Tibial artery (tissue), 4 donors: ENCODE data around the gene ISG15.

ENCODE experiments used
- DNase-seq, 2 donors: peaks; one replicate each; pipeline ENCODE4 v3.0.0-alpha.2; 2019
- H3K27ac ChIP-seq, 2 donors: fragments of 200-600 bp; sonication (generic) in 1 of 2; 1 replicate in 1 of 2; 2 replicates in 1 of 2; pipeline ENCODE4 v1.5.1; 2018 to 2019; ENCODE audit warnings: mild to moderate bottlenecking in 1 of 2
- H3K27me3 ChIP-seq, 2 donors: fragments of 200-600 bp; sonication (generic) in 1 of 2; one replicate each; pipeline versions ENCODE4 v1.5.1 to v1.6.0; 2016 to 2019
- H3K36me3 ChIP-seq, 3 donors: fragments of 200-600 bp; sonication (generic) in 2 of 3; one replicate each; pipeline ENCODE4 v1.5.1; 2016 to 2019; ENCODE audit warnings: mild to moderate bottlenecking in 2 of 3
- H3K4me1 ChIP-seq, 4 donors: fragments of 200-600 bp; sonication (generic) in 2 of 4; 1 replicate in 3 of 4; 2 replicates in 1 of 4; pipeline ENCODE4 v1.5.1; 2016 to 2019
- H3K4me3 ChIP-seq, 2 donors: fragments of 200-600 bp; sonication (generic) in 1 of 2; 1 replicate in 1 of 2; 2 replicates in 1 of 2; pipeline ENCODE4 v1.5.1; 2018 to 2019; ENCODE audit warnings: mild to moderate bottlenecking in 2 of 2
- H3K9me3 ChIP-seq, 3 donors: fragments of 200-600 bp; sonication (generic) in 1 of 3; one replicate each; pipeline ENCODE4 v1.5.1; 2016 to 2019
- CTCF ChIP-seq, 2 experiments: fragments of 200-600 bp in 1 of 2; fragments of 450-650 bp in 1 of 2; IDR thresholded peaks; one replicate each; pipeline ENCODE4 v1.5.1; 2017 to 2019; ENCODE audit warnings: antibody characterized with exemption in 2 of 2, mild to moderate bottlenecking in 1 of 2, moderate library complexity in 1 of 2
- intact Hi-C: fragments of 100-400 bp; cut with DNase I; formaldehyde crosslinking; loops from one replicate; pipeline ENCODE4 v1.15.0; 2023; ENCODE audit warnings: low total_unique reads

ISG15 gene

DNA sequence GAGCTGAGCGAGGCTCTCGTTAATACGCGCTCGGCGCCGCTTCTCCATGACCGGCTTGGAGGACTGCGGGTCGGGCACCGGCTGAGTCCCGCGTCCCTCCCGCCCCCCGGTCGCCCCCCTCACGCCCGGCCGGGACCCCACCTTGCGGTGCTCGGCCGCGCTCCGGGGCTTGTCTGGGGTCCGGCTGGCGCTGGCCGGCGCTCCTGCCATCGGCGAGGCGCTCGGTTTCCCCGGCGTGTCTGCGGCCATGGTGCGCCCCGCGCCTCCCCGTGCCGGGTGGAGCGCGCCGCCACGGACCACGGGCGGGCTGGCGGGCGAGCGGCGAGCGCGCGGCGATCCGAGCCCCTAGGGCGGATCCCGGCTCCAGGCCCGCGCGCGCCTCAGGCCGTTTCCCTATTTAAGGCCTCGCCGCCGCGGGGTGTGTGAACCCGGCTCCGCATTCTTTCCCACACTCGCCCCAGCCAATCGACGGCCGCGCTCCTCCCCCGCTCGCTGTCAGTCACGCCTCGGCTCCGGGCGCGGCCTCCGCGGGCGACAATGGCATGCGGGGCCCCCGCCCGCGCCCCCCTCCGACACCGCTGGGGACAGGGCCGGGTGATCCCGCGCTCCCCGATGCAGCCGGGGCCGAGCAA lies 13.5 kb upstream of the ISG15 start, which contains the start of gene HES4:
TSS of gene HES4 (minus strand) at position 373 of the 632 bp plus-strand sequence. CDS start at position 249, 124 bp downstream.
- Histone ChIP-seq H3K4me3 (peak within 1 kb of the TSS; percentile 67 to 89), H3K27me3 (no peaks in the 10 kb centered on the region), H3K9me3 (no peaks in the 10 kb centered on the region), H3K4me1 (peaks cover 0 to 53% (median 27%) of the 10 kb centered on the region in 4 donors), H3K27ac (peak within 1 kb of the TSS; percentile 100), H3K36me3 (peaks cover 0 to 10% (median 0%) of the 10 kb centered on the region in 3 donors)
- intact Hi-C loops = no loop called here
- TF ChIP-seq CTCF (IDR thresholded peaks at IDR 0.05) = peak in 1 of 2 experiments; percentile 19
- peak; percentile 91 to 96 for DNase-seq

GRCh38 chr1:1000357-1001056 lies 12.8 kb upstream of the ISG15 start:
- no peaks in the 10 kb centered on the region for H3K9me3 ChIP-seq
- peaks cover 0 to 60% (median 33%) of the 10 kb centered on the region in 4 donors for H3K4me1 ChIP-seq
- no peaks in the 10 kb centered on the region for H3K27me3 ChIP-seq
- H3K27ac ChIP-seq = peak overlapping the region; percentile 100
- H3K36me3 ChIP-seq = peaks cover 0 to 10% (median 0%) of the 10 kb centered on the region in 3 donors
- no peak for TF ChIP-seq CTCF (IDR thresholded peaks at IDR 0.05)
- intact Hi-C loops = no loop called here
- H3K4me3 ChIP-seq = peak overlapping the region; percentile 67 to 89
- DNase-seq = peak; percentile 59 to 93

GRCh38 chr1:1001057-1001783 lies 12.1 kb upstream of the ISG15 start:
- Histone ChIP-seq H3K9me3 (no peaks in the 10 kb centered on the region), H3K27ac (peak overlapping the region; percentile 100), H3K4me1 (peaks cover 0 to 63% (median 37%) of the 10 kb centered on the region in 4 donors), H3K4me3 (peak overlapping the region; percentile 67 to 89), H3K27me3 (peaks cover 0 to 5% of the 10 kb centered on the region in 2 donors), H3K36me3 (peaks cover 0 to 10% (median 0%) of the 10 kb centered on the region in 3 donors)
- TF ChIP-seq CTCF (IDR thresholded peaks at IDR 0.05) = no peak
- intact Hi-C loops = no loop called here
- no peak for DNase-seq

- no peak for DNase-seq
- Histone ChIP-seq H3K9me3 (no peaks in the 10 kb centered on the region), H3K27ac (no peak overlapping the region), H3K4me1 (peaks cover 0 to 46% (median 23%) of the 10 kb centered on the region in 4 donors), H3K27me3 (peaks cover 0 to 5% of the 10 kb centered on the region in 2 donors), H3K4me3 (no peak overlapping the region), H3K36me3 (peaks cover 0 to 10% (median 0%) of the 10 kb centered on the region in 3 donors)
- TF ChIP-seq CTCF (IDR thresholded peaks at IDR 0.05) = no peak
- intact Hi-C loops = no loop called here
These were observed 9.5 kb upstream of the ISG15 start for GRCh38 chr1:1003618-1004419.

- H3K4me3 ChIP-seq = no peak overlapping the region
- intact Hi-C loops = no loop called here
- no peaks in the 10 kb centered on the region for H3K9me3 ChIP-seq
- H3K27ac ChIP-seq = no peak overlapping the region
- H3K27me3 ChIP-seq = peaks cover 0 to 5% of the 10 kb centered on the region in 2 donors
- TF ChIP-seq CTCF (IDR thresholded peaks at IDR 0.05) = no peak
- no peak for DNase-seq
- peaks cover 0 to 41% (median 23%) of the 10 kb centered on the region in 4 donors for H3K4me1 ChIP-seq
- H3K36me3 ChIP-seq = peaks cover 0 to 10% (median 0%) of the 10 kb centered on the region in 3 donors
These were observed 8.9 kb upstream of the ISG15 start for GRCh38 chr1:1004420-1004779.
